Heart left ventricle (tissue), 13 donors: Measurements from ENCODE around the gene ACSF3.

ENCODE experiments used
- POLR2A ChIP-seq, 2 donors: fragments of 450-650 bp; IDR thresholded peaks; one replicate each; pipeline ENCODE4 v1.6.1; 2017; ENCODE audit warnings: antibody characterized with exemption in 2 of 2, mild to moderate bottlenecking in 2 of 2, moderate library complexity in 2 of 2
- TF ChIP-seq, protein P1 (sequence below), 12 donors: fragments of 200-600 bp; sonication (generic) in 4 of 12; IDR thresholded peaks; one replicate each; pipeline versions ENCODE4 v1.5.0 to v1.8.0; 2018 to 2022; ENCODE audit warnings: antibody characterized with exemption in 12 of 12, mild to moderate bottlenecking in 5 of 12
- donor health status: ischemic (EF 13 %, LVEDD 7.1; RV severe dilation, severe dysfunction).
- donor health status: DM: no; HTN: yes; CAD: no.
- donor health status: DM: no; HTN: no; CAD: no.
- donor health status: ischemic (EF 25% LVEDD 6.9; RV normal size, moderate dysfunction).
- donor health status: ischemic (EF 25% LVEDD 5.7; RV mildly dilated, moderate dysfunction).
- donor health status: ischemic (EF 35%, LVEDD 5.7; RV mildly dilated, moderate dysfunction).
- donor health status: nonischemic (EF 11% LVEDD 7.7; RV severe dilation, severe dysfunction).
- donor health status: DM: yes; HTN: yes; CAD: no.
- donor health status: PGD.
- donor health status: ischemic (EF 29% LVEDD 5.4; RV normal size, mild dysfunction).
- donor health status: nonischemic (EF 23%, LVEDD 6.1; RV moderate dilation, normal function).

DNA sequence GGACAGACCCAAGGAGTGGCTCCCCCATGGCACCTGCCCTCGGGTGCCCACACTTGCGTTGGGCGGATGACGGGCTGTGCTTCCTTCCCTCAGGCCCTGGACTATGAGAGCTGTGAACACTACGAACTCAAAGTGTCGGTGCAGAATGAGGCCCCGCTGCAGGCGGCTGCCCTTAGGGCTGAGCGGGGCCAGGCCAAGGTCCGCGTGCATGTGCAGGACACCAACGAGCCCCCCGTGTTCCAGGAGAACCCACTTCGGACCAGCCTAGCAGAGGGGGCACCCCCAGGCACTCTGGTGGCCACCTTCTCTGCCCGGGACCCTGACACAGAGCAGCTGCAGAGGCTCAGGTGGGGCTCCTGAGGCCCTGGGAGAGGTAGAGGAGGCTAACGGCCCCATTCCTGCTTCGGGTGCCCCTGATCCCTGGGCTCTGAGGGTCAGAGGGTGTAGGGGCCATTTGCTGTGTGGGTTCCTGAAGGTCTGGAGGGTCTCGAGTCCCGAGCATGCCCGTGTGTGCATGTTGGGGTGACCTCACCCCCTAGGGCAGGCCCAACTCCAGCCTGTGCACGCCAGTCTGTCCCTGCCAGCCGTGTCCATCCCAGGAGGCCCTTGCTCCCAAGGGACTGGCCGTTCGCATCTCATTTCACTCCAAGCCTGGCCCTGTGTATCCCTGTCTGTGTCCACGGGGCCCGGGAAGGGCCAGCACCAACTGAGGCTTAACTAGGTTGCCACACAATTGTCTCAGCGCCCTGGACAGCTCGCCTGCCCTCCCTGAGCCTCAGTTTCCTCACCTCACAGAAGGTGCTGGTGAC lies 96.7 kb downstream of the ACSF3 start:
- TF ChIP-seq, protein P1, sequence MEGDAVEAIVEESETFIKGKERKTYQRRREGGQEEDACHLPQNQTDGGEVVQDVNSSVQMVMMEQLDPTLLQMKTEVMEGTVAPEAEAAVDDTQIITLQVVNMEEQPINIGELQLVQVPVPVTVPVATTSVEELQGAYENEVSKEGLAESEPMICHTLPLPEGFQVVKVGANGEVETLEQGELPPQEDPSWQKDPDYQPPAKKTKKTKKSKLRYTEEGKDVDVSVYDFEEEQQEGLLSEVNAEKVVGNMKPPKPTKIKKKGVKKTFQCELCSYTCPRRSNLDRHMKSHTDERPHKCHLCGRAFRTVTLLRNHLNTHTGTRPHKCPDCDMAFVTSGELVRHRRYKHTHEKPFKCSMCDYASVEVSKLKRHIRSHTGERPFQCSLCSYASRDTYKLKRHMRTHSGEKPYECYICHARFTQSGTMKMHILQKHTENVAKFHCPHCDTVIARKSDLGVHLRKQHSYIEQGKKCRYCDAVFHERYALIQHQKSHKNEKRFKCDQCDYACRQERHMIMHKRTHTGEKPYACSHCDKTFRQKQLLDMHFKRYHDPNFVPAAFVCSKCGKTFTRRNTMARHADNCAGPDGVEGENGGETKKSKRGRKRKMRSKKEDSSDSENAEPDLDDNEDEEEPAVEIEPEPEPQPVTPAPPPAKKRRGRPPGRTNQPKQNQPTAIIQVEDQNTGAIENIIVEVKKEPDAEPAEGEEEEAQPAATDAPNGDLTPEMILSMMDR (IDR thresholded peaks at IDR 0.05), result no peak
- no peak for TF ChIP-seq POLR2A (IDR thresholded peaks at IDR 0.05)
